GM12801 (cell line): ENCODE results near the gene SULT1C2.

Experiments
- CTCF ChIP-seq: IDR thresholded peaks from one replicate; pipeline ENCODE4 v1.5.1; 2011; ENCODE audit warnings: control low read depth; ENCODE audit not compliant: insufficient read length; ENCODE audit errors: extremely low read depth

Gene SULT1C2

DNA sequence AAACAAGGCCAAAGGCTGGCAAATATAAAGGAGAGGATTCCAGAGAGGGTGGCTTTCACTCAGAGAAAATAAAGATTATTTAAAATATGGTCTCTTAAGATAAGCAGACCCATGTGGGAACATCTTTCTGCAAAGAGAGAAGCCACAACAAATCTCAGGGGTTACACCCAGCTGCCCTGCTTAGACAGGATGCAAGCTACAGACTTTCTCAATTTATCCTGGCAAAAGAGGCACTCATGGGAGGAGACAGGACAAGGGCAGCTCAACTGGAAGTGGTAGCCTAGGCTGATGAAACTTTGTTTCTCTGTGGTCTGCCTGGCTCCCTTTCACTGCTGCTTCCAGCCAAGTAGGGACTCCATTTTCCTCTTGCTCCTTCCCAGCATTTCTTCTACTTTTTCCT lies 63.2 kb downstream of the SULT1C2 start:
- TF ChIP-seq CTCF: no peak

- TF ChIP-seq CTCF: no peak
These were observed 65.4 kb downstream of the SULT1C2 start for GRCh38 chr2:108354136-108354535.

- no peak for TF ChIP-seq CTCF
These were observed 67.4 kb downstream of the SULT1C2 start for GRCh38 chr2:108355906-108356734.
